MG63 (cell line): ENCODE data around the gene ZNF526. TPM values are rescaled to one million over a fixed set of nuclear protein-coding genes. Genes with fewer than 3 reads are reported as not detected.
A peak's percentile ranks its signal among the peaks of the same experiment; 100 is the strongest.

ENCODE experiments used
- DNase-seq: peaks from one replicate; pipeline ENCODE4 v3.0.0-alpha.2; 2020
- H3K27me3 ChIP-seq: fragments of 250-450 bp; sonication (Bioruptor Pico); 2 replicates; pipeline ENCODE4 v1.5.1; 2020; ENCODE audit warnings: mild to moderate bottlenecking, moderate library complexity
- H3K36me3 ChIP-seq: fragments of 250-450 bp; sonication (Bioruptor Pico); 2 replicates; pipeline ENCODE4 v1.5.1; 2020; ENCODE audit warnings: mild to moderate bottlenecking, moderate library complexity
- H3K4me3 ChIP-seq: fragments of 250-450 bp; sonication (Bioruptor Pico); 2 replicates; pipeline ENCODE4 v1.5.1; 2020; ENCODE audit warnings: mild to moderate bottlenecking, moderate library complexity
- H3K9me3 ChIP-seq: fragments of 250-450 bp; sonication (Bioruptor Pico); 2 replicates; pipeline ENCODE4 v1.5.1; 2020; ENCODE audit warnings: mild to moderate bottlenecking, moderate library complexity
- total RNA-seq: library from RNA; depleted of rRNA; stranded (reverse); fragments of >200 nt; shearing (Covaris generic); gene quantifications from 2 replicates; pipeline ENCODE4 v1.2.3, GENCODE V29; 2014; ENCODE audit warnings: low replicate concordance

The ZNF526 gene
- total RNA-seq, 1 experiment from 2014 or later, result 12.8 TPM

GRCh38 chr19:42189133-42189532 lies 31.0 kb upstream of the ZNF526 start:
- no peak overlapping the region for H3K4me3 ChIP-seq
- peaks cover 7% of the 10 kb centered on the region for H3K9me3 ChIP-seq
- H3K36me3 ChIP-seq, result no peaks in the 10 kb centered on the region
- no peak for DNase-seq
- H3K27me3 ChIP-seq, result no peaks in the 10 kb centered on the region

- Histone ChIP-seq H3K36me3 (no peaks in the 10 kb centered on the region), H3K9me3 (peaks cover 7% of the 10 kb centered on the region), H3K27me3 (no peaks in the 10 kb centered on the region), H3K4me3 (no peak overlapping the region)
- DNase-seq, result no peak
Observed at GRCh38 chr19:42191330-42191729, 28.8 kb upstream of the ZNF526 start.

DNA sequence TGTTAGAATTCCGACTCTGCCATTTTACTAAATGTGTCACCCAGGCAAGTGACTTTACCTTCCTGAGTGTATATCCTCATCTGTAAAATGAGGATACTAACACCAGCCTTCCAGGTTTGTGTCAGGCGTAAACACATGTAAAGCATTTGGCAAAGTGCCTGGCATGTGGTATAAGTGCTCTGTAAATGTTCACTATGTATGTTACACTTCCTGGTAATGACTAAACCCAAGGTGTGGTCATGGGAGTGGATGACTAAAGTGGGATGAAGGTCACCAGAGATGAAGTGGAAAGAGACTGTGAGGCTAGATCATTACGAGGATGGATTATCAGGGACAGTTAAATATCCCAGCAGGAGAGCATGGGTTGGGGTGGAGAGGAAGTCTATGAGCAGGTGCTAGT lies 28.3 kb upstream of the ZNF526 start:
- Histone ChIP-seq H3K36me3 (no peaks in the 10 kb centered on the region), H3K9me3 (peaks cover 7% of the 10 kb centered on the region), H3K4me3 (no peak overlapping the region), H3K27me3 (no peaks in the 10 kb centered on the region)
- peak; percentile 66 for DNase-seq

GRCh38 chr19:42193294-42193693 lies 26.8 kb upstream of the ZNF526 start:
- H3K4me3 ChIP-seq, result no peak overlapping the region
- H3K9me3 ChIP-seq, result peaks cover 7% of the 10 kb centered on the region
- DNase-seq, result no peak
- H3K36me3 ChIP-seq, result peaks cover 8% of the 10 kb centered on the region
- H3K27me3 ChIP-seq, result no peaks in the 10 kb centered on the region

DNA sequence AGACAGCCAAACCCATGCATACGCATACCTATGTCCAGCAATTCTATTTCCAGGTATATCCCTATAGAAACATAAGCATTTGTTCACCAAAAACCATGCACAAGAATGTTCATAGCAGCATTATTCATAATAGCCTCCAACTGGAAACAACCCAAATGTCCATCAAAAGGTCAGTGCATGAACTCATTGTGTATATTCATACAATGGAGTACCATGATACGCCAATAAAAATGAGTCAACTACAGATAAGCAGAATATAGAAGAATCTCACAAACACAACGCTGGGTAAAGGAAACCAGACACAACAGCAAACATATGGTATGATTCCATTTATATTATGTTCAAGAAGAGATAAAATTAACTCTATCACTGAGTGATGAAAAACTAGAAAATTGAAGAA lies 26.4 kb upstream of the ZNF526 start:
- no peak overlapping the region for H3K4me3 ChIP-seq
- peaks cover 7% of the 10 kb centered on the region for H3K9me3 ChIP-seq
- no peak for DNase-seq
- H3K36me3 ChIP-seq, result peaks cover 11% of the 10 kb centered on the region
- H3K27me3 ChIP-seq, result no peaks in the 10 kb centered on the region

DNA sequence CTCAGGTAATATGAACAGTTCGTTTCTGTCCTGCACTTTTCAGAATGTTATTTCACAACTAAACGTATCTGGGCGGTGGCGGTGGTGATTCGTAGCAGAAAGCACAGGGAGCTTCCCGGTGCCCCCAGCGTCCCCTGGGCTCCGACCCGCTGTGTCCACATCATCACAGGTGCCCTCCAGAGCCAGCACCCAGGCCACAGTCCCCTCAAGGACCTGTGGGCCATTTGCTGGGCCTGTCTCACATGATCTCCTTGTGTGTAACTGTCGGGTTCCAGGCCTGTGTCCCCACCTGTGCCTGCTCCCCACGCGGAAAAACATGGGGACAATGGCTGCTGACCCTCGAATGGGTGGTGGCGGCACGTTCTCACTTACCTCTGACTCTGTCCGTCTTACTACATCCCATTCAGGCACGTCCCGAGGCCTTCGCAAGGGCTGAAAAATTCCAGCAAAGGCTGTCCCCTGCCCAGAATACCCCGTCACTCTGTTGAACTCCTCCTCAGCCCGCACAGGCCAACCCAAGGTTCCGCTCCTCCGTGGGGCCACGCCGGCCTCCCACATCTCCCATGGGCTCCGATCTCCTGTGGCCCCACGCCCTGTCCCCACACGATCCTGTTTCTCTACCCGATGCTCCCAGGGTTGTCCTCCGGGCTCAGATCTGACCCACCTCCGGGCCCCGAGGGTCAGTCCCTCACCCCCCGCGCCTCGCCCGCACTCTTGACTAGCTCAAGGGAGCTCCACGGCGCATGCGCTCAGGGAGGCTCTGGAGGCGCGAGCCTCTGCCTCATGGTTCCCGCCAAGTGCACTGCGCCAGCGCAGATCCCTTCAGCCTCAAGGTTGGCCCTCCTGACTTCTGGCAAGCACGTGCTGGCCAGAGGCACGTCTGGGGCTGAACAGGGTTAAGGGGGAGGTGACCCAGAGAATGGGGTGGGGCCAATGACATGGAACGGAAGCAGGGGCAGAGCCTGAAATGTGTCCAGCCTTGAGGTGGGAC lies 23.8 kb upstream of the ZNF526 start:
- no peak for DNase-seq
- Histone ChIP-seq H3K9me3 (peaks cover 7% of the 10 kb centered on the region), H3K4me3 (no peak overlapping the region)

GRCh38 chr19:42197375-42197817 lies 22.7 kb upstream of the ZNF526 start:
- no peak overlapping the region for H3K4me3 ChIP-seq
- peaks cover 23% of the 10 kb centered on the region for H3K36me3 ChIP-seq
- DNase-seq, result no peak
- H3K9me3 ChIP-seq, result peaks cover 7% of the 10 kb centered on the region
- H3K27me3 ChIP-seq, result no peaks in the 10 kb centered on the region

More for the DNA sequence above, 23.8 kb upstream of the ZNF526 start:
- peaks cover 23% of the 10 kb centered on the region for H3K36me3 ChIP-seq
- H3K27me3 ChIP-seq, result no peaks in the 10 kb centered on the region

- H3K4me3 ChIP-seq, result no peak overlapping the region
- H3K9me3 ChIP-seq, result no peaks in the 10 kb centered on the region
- H3K36me3 ChIP-seq, result peaks cover 32% of the 10 kb centered on the region
- DNase-seq, result no peak
- no peaks in the 10 kb centered on the region for H3K27me3 ChIP-seq
Observed at GRCh38 chr19:42198676-42199439, 21.3 kb upstream of the ZNF526 start.

GRCh38 chr19:42199440-42200115 lies 20.5 kb upstream of the ZNF526 start:
- Histone ChIP-seq H3K4me3 (no peak overlapping the region), H3K36me3 (peaks cover 37% of the 10 kb centered on the region), H3K27me3 (no peaks in the 10 kb centered on the region), H3K9me3 (no peaks in the 10 kb centered on the region)
- no peak for DNase-seq

- no peak for DNase-seq
- H3K4me3 ChIP-seq, result no peak overlapping the region
- H3K27me3 ChIP-seq, result no peaks in the 10 kb centered on the region
- H3K36me3 ChIP-seq, result peaks cover 42% of the 10 kb centered on the region
- no peaks in the 10 kb centered on the region for H3K9me3 ChIP-seq
Observed at GRCh38 chr19:42200116-42200715, 19.9 kb upstream of the ZNF526 start.

GRCh38 chr19:42201489-42202289 lies 18.4 kb upstream of the ZNF526 start:
- H3K9me3 ChIP-seq, result no peaks in the 10 kb centered on the region
- no peaks in the 10 kb centered on the region for H3K27me3 ChIP-seq
- peaks cover 49% of the 10 kb centered on the region for H3K36me3 ChIP-seq
- H3K4me3 ChIP-seq, result no peak overlapping the region
- DNase-seq, result no peak

- H3K36me3 ChIP-seq, result peaks cover 56% of the 10 kb centered on the region
- DNase-seq, result no peak
Observed at GRCh38 chr19:42202290-42202880, 17.7 kb upstream of the ZNF526 start.

DNA sequence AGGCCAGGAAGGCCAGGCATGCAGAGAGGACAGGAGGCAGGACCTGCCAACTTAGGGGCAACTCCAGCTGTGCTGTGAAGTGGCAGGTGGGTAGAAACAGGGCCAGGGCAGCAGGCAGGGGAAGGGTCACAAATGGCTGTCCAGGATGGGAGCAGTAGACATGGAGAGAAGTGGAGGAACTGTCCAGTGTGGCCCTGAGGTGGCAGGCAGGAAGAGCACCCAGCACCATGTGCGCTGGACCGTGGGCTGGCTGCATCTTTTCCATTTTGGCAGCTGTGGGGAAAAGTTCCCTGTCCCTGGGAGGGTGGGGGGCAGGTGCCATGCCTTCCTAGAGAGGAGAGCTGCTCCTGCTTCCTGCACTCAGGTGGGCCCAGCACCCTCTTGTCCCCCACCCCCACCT lies 16.4 kb upstream of the ZNF526 start:
- peaks cover 57% of the 10 kb centered on the region for H3K36me3 ChIP-seq
- no peak for DNase-seq

More at GRCh38 chr19:42202290-42202880, 17.7 kb upstream of the ZNF526 start:
- Histone ChIP-seq H3K27me3 (no peaks in the 10 kb centered on the region), H3K9me3 (no peaks in the 10 kb centered on the region), H3K4me3 (no peak overlapping the region)

GRCh38 chr19:42204664-42205063 lies 15.4 kb upstream of the ZNF526 start:
- H3K36me3 ChIP-seq, result peaks cover 57% of the 10 kb centered on the region
- no peak for DNase-seq
- no peaks in the 10 kb centered on the region for H3K9me3 ChIP-seq
- no peaks in the 10 kb centered on the region for H3K27me3 ChIP-seq
- H3K4me3 ChIP-seq, result no peak overlapping the region

More for the DNA sequence above, 16.4 kb upstream of the ZNF526 start:
- Histone ChIP-seq H3K9me3 (no peaks in the 10 kb centered on the region), H3K4me3 (no peak overlapping the region), H3K27me3 (no peaks in the 10 kb centered on the region)
